Measurements from ENCODE around the gene PLEKHJ1. TPM values are rescaled to one million over a fixed set of nuclear protein-coding genes. Genes with fewer than 3 reads are reported as not detected.
A peak's percentile ranks its signal among the peaks of the same experiment; 100 is the strongest.

Gene PLEKHJ1
- total and polyA plus RNA-seq, 9 of the 15 experiments (the other 6 are each of a cell fraction or from before 2014, with no cell fraction given), result 1.5 to 188 (median 63.9) TPM

DNA sequence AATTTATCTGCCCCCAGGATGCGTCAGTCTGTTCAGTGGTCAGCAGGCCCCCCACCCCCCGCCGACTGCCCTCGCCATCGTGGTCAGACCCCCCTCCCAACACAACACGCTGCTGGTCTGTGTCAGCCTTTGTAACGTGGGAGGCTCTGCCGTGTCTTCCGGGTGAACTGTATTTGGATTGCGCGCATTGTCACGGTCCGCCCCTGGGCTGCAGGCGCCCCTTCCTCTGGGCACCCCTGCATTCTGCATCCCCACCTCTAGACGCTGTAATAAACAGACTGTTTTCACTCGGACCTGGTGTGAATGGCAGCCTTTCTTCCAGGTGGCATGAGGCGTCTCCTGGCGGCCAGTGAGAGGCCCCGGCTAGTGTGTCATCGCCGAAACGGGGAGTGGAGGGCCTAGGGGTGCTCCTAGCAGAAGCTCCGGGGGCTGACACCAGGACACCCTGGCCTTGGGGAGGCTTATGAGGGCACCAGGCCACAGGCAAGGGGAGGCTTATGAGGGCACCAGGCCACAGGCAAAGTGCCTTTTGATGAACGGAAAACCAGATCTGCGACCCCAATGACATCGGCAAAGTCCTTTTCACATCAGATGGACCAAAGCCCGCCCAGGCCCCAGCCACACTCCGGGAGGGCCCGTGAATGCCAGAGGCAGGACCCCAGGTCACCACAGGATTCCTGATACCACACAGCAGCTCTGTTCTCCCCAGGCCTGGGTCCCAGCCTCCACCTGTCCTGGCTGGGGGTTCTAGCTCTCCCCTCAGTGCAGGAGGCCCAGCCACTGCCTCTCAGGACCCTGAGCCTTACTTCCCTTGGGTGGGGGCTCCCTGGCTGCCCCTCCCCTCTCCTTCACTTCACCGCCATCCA, 3.6 kb downstream of the PLEKHJ1 start (continued):
- TF ChIP-seq HNRNPH1 (optimal IDR thresholded peaks at IDR 0.05; ENCODE audit: low read depth, low read length) (no peak), TAF9B (IDR thresholded peaks at IDR 0.05; ENCODE audit: partially characterized antibody) (no peak), TAF7 (tag; IDR thresholded peaks at IDR 0.05) (no peak)

DNA sequence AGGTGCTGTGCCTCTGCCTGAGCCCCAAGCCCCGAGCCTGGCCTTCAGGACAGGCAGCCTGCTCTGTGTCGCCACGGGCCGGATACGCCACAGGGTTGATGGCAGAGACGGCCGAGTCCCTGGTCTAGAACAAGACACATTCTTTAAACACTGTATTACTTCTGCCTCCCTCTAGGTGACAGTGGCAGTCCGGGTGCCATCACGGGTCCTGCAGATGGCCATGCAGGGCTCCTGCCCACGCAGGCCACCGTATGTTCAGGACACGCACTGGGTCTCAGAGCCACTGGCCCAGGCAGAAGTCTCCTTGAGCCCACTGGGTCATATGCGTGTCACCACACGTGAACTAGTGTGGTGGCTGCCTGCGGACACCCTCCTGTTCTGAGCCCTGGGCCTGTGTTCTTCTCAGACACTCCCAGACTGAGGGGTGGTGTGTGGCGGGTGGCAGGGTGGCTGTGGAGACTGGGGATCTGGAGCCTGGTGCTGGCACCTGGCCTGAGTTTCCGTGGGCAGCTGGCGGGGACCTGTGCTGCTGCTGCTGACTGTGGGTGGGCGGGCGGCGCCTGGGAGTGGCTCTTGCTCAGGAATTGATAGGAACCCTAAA, 4.4 kb downstream of the PLEKHJ1 start:
- Histone ChIP-seq H3K4me2 (ENCODE audit: insufficient read depth, low read length) (no peak overlapping the region), H3K36me3 (ENCODE audit: control insufficient read depth, insufficient read depth, low read length) (peaks cover 71% of the 10 kb centered on the region; the same call in 2 of the 3 replicates), H3K4me1 (replicated peaks in 1 of 2; ENCODE audit: control insufficient read depth in 2 of 2, insufficient read depth in 2 of 2, low read length in 2 of 2) (peaks cover 0 to 82% of the 10 kb centered on the region in 2 experiments; a peak in 3 of 5 replicates), H3K79me2 (ENCODE audit: control insufficient read depth, insufficient read depth, low read length) (peaks cover 40% of the 10 kb centered on the region), H4K20me1 (replicated peaks; ENCODE audit: control insufficient read depth, insufficient read depth, low read length) (0 out of 2 replicates have a peak, but pooled peaks cover 13% of the 10 kb centered on the region), H2AFZ (ENCODE audit: low read depth, low read length) (no peak overlapping the region), H3K27me3 (ENCODE audit: control insufficient read depth in 2 of 2, insufficient read depth in 2 of 2, low read length in 2 of 2) (no peaks in the 10 kb centered on the region), H3K9me3 (replicated peaks; ENCODE audit: control insufficient read depth, insufficient read depth, low read depth, low read length) (no peaks in the 10 kb centered on the region), H3K9ac (ENCODE audit: insufficient read depth in 1 of 2, low read depth in 2 of 2, low read length in 2 of 2) (peak overlapping the region in 1 of 2 experiments; percentile 78; a peak in 2 of 4 replicates), H3K27ac (ENCODE audit: extremely low read depth, low read depth, low read length) (no peak overlapping the region; the same call in 2 of the 3 replicates), H3K9me1 (ENCODE audit: control insufficient read depth, insufficient read depth, low read length) (no peaks in the 10 kb centered on the region), H3K4me3 (no peak overlapping the region)
- in situ Hi-C loops (cut with MboI) (loop anchor here (10.0 kb wide), 1 partner anchor 83 kb away; no protein-coding TSS in a partner anchor), intact Hi-C loops (cut with micrococcal nuclease) (no loop called here)
- 87% methylated on average over 21 of the region's 21 CpGs for WGBS (ENCODE audit: insufficient coverage, low coverage, missing lambda C conversion rate)
- FAIRE-seq, result no peak
- peak; percentile 14; the same call in 2 of the 3 replicates for ATAC-seq
- CTCF ChIA-PET (ENCODE audit: low intra/inter-chr PET ratio), result no interaction called here
- no peak for DNase-seq (ENCODE audit: extremely low read depth in 1 of 4, low spot score in 3 of 4)
- POLR2A ChIA-PET, result interaction anchor here (0.6 to 1.9 kb wide), 2 partner anchors 10 to 11 kb away, joined by 3 to 9 read pairs; no protein-coding TSS in a partner anchor
- BruUV-seq (replicated peaks), result no TSS peak
- TF ChIP-seq RBFOX2 (IDR thresholded peaks at IDR 0.05; ENCODE audit: low read depth, low read length) (peak; percentile 56), MCM2 (IDR thresholded peaks at IDR 0.05; ENCODE audit: low read depth) (no peak), SREBF2 (CRISPR knock-in tag; IDR thresholded peaks at IDR 0.05) (no peak), SIN3B (IDR thresholded peaks at IDR 0.05; ENCODE audit: low read depth) (no peak), TAF1 (IDR thresholded peaks at IDR 0.05; ENCODE audit: control insufficient read depth, extremely low read depth, insufficient read depth, low read length, severe bottlenecking) (no peak), POLR2AphosphoS2 (IDR thresholded peaks at IDR 0.05; ENCODE audit: low read length) (peak; percentile 70; the same call in 1 of the 2 replicates), ZNF23 (CRISPR knock-in tag; IDR thresholded peaks at IDR 0.05) (no peak), RBM25 (IDR thresholded peaks at IDR 0.05; ENCODE audit: low read depth, low read length, severe bottlenecking) (no peak), BCOR (IDR thresholded peaks at IDR 0.05) (no peak), TSC22D4 (tag; IDR thresholded peaks at IDR 0.05) (no peak)
- TF ChIP-seq, protein P1, sequence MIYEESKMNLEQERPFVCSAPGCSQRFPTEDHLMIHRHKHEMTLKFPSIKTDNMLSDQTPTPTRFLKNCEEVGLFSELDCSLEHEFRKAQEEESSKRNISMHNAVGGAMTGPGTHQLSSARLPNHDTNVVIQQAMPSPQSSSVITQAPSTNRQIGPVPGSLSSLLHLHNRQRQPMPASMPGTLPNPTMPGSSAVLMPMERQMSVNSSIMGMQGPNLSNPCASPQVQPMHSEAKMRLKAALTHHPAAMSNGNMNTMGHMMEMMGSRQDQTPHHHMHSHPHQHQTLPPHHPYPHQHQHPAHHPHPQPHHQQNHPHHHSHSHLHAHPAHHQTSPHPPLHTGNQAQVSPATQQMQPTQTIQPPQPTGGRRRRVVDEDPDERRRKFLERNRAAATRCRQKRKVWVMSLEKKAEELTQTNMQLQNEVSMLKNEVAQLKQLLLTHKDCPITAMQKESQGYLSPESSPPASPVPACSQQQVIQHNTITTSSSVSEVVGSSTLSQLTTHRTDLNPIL (CRISPR knock-in tag; IDR thresholded peaks at IDR 0.05), result no peak
- TF ChIP-seq, protein P2, sequence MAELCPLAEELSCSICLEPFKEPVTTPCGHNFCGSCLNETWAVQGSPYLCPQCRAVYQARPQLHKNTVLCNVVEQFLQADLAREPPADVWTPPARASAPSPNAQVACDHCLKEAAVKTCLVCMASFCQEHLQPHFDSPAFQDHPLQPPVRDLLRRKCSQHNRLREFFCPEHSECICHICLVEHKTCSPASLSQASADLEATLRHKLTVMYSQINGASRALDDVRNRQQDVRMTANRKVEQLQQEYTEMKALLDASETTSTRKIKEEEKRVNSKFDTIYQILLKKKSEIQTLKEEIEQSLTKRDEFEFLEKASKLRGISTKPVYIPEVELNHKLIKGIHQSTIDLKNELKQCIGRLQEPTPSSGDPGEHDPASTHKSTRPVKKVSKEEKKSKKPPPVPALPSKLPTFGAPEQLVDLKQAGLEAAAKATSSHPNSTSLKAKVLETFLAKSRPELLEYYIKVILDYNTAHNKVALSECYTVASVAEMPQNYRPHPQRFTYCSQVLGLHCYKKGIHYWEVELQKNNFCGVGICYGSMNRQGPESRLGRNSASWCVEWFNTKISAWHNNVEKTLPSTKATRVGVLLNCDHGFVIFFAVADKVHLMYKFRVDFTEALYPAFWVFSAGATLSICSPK (IDR thresholded peaks at IDR 0.05; ENCODE audit: borderline replicate concordance), result no peak

Data from K562 (cell line).